Peyer's patch (tissue), 4 donors: ENCODE measurements around the gene ZNF516. TPM values are rescaled to one million over a fixed set of nuclear protein-coding genes. Genes with fewer than 3 reads are reported as not detected.

Source experiments
- DNase-seq, 3 donors: peaks; one replicate each; pipeline ENCODE4 v3.0.0-alpha.2; 2017 to 2019
- H3K27ac ChIP-seq, 4 donors: fragments of 200-600 bp; sonication (generic); one replicate each; pipeline ENCODE4 v1.5.1; 2016 to 2019
- H3K27me3 ChIP-seq, 2 donors: fragments of 200-600 bp; sonication (generic); one replicate each; pipeline ENCODE4 v1.5.1; 2019
- H3K36me3 ChIP-seq, 3 donors: fragments of 200-600 bp; sonication (generic); one replicate each; pipeline ENCODE4 v1.5.1; 2016 to 2019
- H3K4me1 ChIP-seq, 4 donors: fragments of 200-600 bp; sonication (generic); one replicate each; pipeline ENCODE4 v1.5.1; 2016 to 2019
- H3K4me3 ChIP-seq, 4 donors: fragments of 200-600 bp; sonication (generic); 1 replicate in 3 of 4; 2 replicates in 1 of 4; pipeline ENCODE4 v1.5.1; 2016 to 2019; ENCODE audit warnings: mild to moderate bottlenecking in 1 of 4
- H3K9me3 ChIP-seq, 4 donors: fragments of 200-600 bp; sonication (generic); one replicate each; pipeline ENCODE4 v1.5.1; 2016 to 2019; ENCODE audit warnings: mild to moderate bottlenecking in 1 of 4
- CTCF ChIP-seq, 6 experiments: fragments of 450-650 bp in 4 of 6; fragments of 200-600 bp in 2 of 6; sonication (generic) in 1 of 6; IDR thresholded peaks; one replicate each; pipeline ENCODE4 v1.5.1; 2017 to 2019; ENCODE audit warnings: antibody characterized with exemption in 6 of 6, mild to moderate bottlenecking in 3 of 6, moderate library complexity in 1 of 6
- POLR2A ChIP-seq, 2 donors: fragments of 450-650 bp; IDR thresholded peaks; one replicate each; pipeline ENCODE4 v1.5.1; 2017; ENCODE audit warnings: antibody characterized with exemption in 2 of 2, mild to moderate bottlenecking in 2 of 2, moderate library complexity in 2 of 2
- total RNA-seq, 4 donors: library from RNA; depleted of rRNA; stranded (reverse); fragments of >200 nt; gene quantifications; one replicate each; pipeline ENCODE4 v1.1.0, GENCODE V29; 2016

ZNF516 gene
- total RNA-seq, 4 donors from 2014 or later = 19.8 to 39.6 (median 25.7) TPM

GRCh38 chr18:76495435-76496193 is 572 bp upstream of the ZNF516 start:
- Histone ChIP-seq H3K9me3 (no peaks in the 10 kb centered on the region), H3K36me3 (no peaks in the 10 kb centered on the region), H3K4me1 (peaks cover 0 to 17% (median 4%) of the 10 kb centered on the region in 4 donors), H3K27ac (peak overlapping the region; percentile 63 to 91 (median 74)), H3K27me3 (no peaks in the 10 kb centered on the region), H3K4me3 (peak overlapping the region; percentile 41 to 94 (median 72))
- DNase-seq = peak in 2 of 3 donors; percentile 60 to 62
- TF ChIP-seq POLR2A (IDR thresholded peaks at IDR 0.05) (peak in 1 of 2 donors; percentile 44), CTCF (IDR thresholded peaks at IDR 0.05) (no peak)

GRCh38 chr18:76494231-76495005 is 624 bp downstream of the ZNF516 start:
- Histone ChIP-seq H3K27ac (peak overlapping the region; percentile 69 to 91 (median 81)), H3K27me3 (no peaks in the 10 kb centered on the region), H3K36me3 (no peaks in the 10 kb centered on the region), H3K9me3 (no peaks in the 10 kb centered on the region), H3K4me3 (peak overlapping the region; percentile 52 to 94 (median 72)), H3K4me1 (peaks cover 0 to 17% (median 4%) of the 10 kb centered on the region in 4 donors)
- no peak for TF ChIP-seq CTCF (IDR thresholded peaks at IDR 0.05)
- TF ChIP-seq POLR2A (IDR thresholded peaks at IDR 0.05) = no peak
- DNase-seq = peak in 2 of 3 donors; percentile 29 to 63

- Histone ChIP-seq H3K27ac (peak overlapping the region; percentile 69 to 91 (median 81)), H3K4me3 (peak overlapping the region; percentile 52 to 94 (median 72)), H3K9me3 (no peaks in the 10 kb centered on the region), H3K4me1 (peaks cover 0 to 17% (median 4%) of the 10 kb centered on the region in 4 donors), H3K36me3 (no peaks in the 10 kb centered on the region), H3K27me3 (no peaks in the 10 kb centered on the region)
- no peak for TF ChIP-seq CTCF (IDR thresholded peaks at IDR 0.05)
- TF ChIP-seq POLR2A (IDR thresholded peaks at IDR 0.05) = no peak
- peak in 1 of 3 donors; percentile 81 for DNase-seq
Measured at GRCh38 chr18:76493213-76494161, 1.6 kb downstream of the ZNF516 start.

GRCh38 chr18:76492669-76493212 is 2.3 kb downstream of the ZNF516 start:
- no peak for TF ChIP-seq CTCF (IDR thresholded peaks at IDR 0.05)
- TF ChIP-seq POLR2A (IDR thresholded peaks at IDR 0.05) = peak; percentile 26 to 56
- Histone ChIP-seq H3K36me3 (no peaks in the 10 kb centered on the region), H3K4me3 (peak overlapping the region; percentile 52 to 94 (median 72)), H3K27me3 (no peaks in the 10 kb centered on the region), H3K9me3 (no peaks in the 10 kb centered on the region), H3K27ac (peak overlapping the region; percentile 69 to 91 (median 81)), H3K4me1 (peaks cover 0 to 17% (median 4%) of the 10 kb centered on the region in 4 donors)
- peak; percentile 91 to 99 (median 99) for DNase-seq
